Heart left ventricle (tissue), 13 donors: ENCODE measurements around the gene PTBP1.

Experiments
- CTCF ChIP-seq, 12 donors: fragments of 200-600 bp; sonication (generic) in 4 of 12; IDR thresholded peaks; one replicate each; pipeline versions ENCODE4 v1.5.0 to v1.8.0; 2018 to 2022; ENCODE audit warnings: antibody characterized with exemption in 12 of 12, mild to moderate bottlenecking in 5 of 12
- POLR2A ChIP-seq, 2 donors: fragments of 450-650 bp; IDR thresholded peaks; one replicate each; pipeline ENCODE4 v1.6.1; 2017; ENCODE audit warnings: antibody characterized with exemption in 2 of 2, mild to moderate bottlenecking in 2 of 2, moderate library complexity in 2 of 2
- donor health status: ischemic (EF 13 %, LVEDD 7.1; RV severe dilation, severe dysfunction).
- donor health status: DM: no; HTN: yes; CAD: no.
- donor health status: DM: no; HTN: no; CAD: no.
- donor health status: ischemic (EF 25% LVEDD 6.9; RV normal size, moderate dysfunction).
- donor health status: ischemic (EF 25% LVEDD 5.7; RV mildly dilated, moderate dysfunction).
- donor health status: ischemic (EF 35%, LVEDD 5.7; RV mildly dilated, moderate dysfunction).
- donor health status: nonischemic (EF 11% LVEDD 7.7; RV severe dilation, severe dysfunction).
- donor health status: DM: yes; HTN: yes; CAD: no.
- donor health status: PGD.
- donor health status: ischemic (EF 29% LVEDD 5.4; RV normal size, mild dysfunction).
- donor health status: nonischemic (EF 23%, LVEDD 6.1; RV moderate dilation, normal function).

GRCh38 chr19:810077-810855 lies 13.0 kb downstream of the PTBP1 start:
- TF ChIP-seq CTCF (IDR thresholded peaks at IDR 0.05), result no peak
- no peak for TF ChIP-seq POLR2A (IDR thresholded peaks at IDR 0.05)
